Esophagus muscularis mucosa (tissue), 4 donors: ENCODE data around the gene HOXD9. TPM values are rescaled to one million over a fixed set of nuclear protein-coding genes. Genes with fewer than 3 reads are reported as not detected.

ENCODE experiments used
- DNase-seq: peaks from one replicate; pipeline ENCODE4 v3.0.0-alpha.2; 2017; ENCODE audit errors: extremely low spot score
- H3K27ac ChIP-seq, 4 donors: fragments of 200-600 bp; sonication (generic); replicated peaks in 1 of 4; 1 replicate in 3 of 4; 2 replicates in 1 of 4; pipeline ENCODE4 v1.5.1; 2016 to 2019; ENCODE audit warnings: mild to moderate bottlenecking in 1 of 4
- H3K27me3 ChIP-seq, 4 donors: fragments of 200-600 bp; sonication (generic); one replicate each; pipeline versions ENCODE4 v1.5.1 to v1.6.0; 2016 to 2019
- H3K36me3 ChIP-seq, 4 donors: fragments of 200-600 bp; sonication (generic); one replicate each; pipeline ENCODE4 v1.5.1; 2016 to 2019
- H3K4me1 ChIP-seq, 4 donors: fragments of 200-600 bp; sonication (generic); one replicate each; pipeline ENCODE4 v1.5.1; 2016 to 2019
- H3K4me3 ChIP-seq, 4 donors: fragments of 200-600 bp; sonication (generic); 1 replicate in 2 of 4; 2 replicates in 2 of 4; pipeline ENCODE4 v1.5.1; 2016 to 2019; ENCODE audit warnings: mild to moderate bottlenecking in 4 of 4, moderate library complexity in 1 of 4
- H3K9me3 ChIP-seq, 4 donors: fragments of 200-600 bp; sonication (generic); 1 replicate in 3 of 4; 2 replicates in 1 of 4; pipeline ENCODE4 v1.5.1; 2016 to 2019
- EP300 ChIP-seq: sonication (generic); formaldehyde crosslinking; IDR thresholded peaks from one replicate; pipeline ENCODE4 v1.6.1; 2017; ENCODE audit warnings: antibody characterized with exemption
- POLR2A ChIP-seq: fragments of 450-650 bp; IDR thresholded peaks from one replicate; pipeline ENCODE4 v1.6.1; 2017; ENCODE audit warnings: antibody characterized with exemption, moderate library complexity, mild to moderate bottlenecking, low read depth
- POLR2AphosphoS5 ChIP-seq, 2 donors: sonication (generic); formaldehyde crosslinking; IDR thresholded peaks; one replicate each; pipeline ENCODE4 v1.6.1; 2017; ENCODE audit warnings: antibody characterized with exemption in 2 of 2
- WGBS: methylation state at CpG from one replicate; pipeline ENCODE4 v1.1.5; 2018; 5-methylcytosine and 5-hydroxymethylcytosine counted together
- intact Hi-C: fragments of 100-400 bp; cut with DNase I; formaldehyde crosslinking; loops from one replicate; pipeline ENCODE4 v1.15.1; 2023
- total RNA-seq, 4 donors: library from RNA; depleted of rRNA; stranded (reverse); fragments of >200 nt; gene quantifications; one replicate each; pipeline versions ENCODE4 v1.1.0 to v1.2.1, GENCODE V29; 2016
- TF ChIP-seq, protein P1 (sequence below), 3 experiments: fragments of 200-600 bp in 2 of 3; fragments of 450-650 bp in 1 of 3; sonication (generic) in 2 of 3; IDR thresholded peaks; one replicate each; pipeline ENCODE4 v1.5.1; 2017 to 2019; ENCODE audit warnings: antibody characterized with exemption in 3 of 3, mild to moderate bottlenecking in 2 of 3, moderate library complexity in 1 of 3

Gene HOXD9
- total RNA-seq, 4 donors from 2014 or later, result 0.83 to 2.2 (median 0.99) TPM

DNA sequence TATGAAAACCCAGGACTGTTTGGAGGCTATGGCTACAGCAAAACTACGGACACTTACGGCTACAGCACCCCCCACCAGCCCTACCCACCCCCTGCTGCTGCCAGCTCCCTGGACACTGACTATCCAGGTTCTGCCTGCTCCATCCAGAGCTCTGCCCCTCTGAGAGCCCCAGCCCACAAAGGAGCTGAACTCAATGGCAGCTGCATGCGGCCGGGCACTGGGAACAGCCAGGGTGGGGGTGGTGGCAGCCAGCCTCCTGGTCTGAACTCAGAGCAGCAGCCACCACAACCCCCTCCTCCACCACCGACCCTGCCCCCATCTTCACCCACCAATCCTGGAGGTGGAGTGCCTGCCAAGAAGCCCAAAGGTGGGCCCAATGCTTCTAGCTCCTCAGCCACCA, 46.7 kb downstream of the HOXD9 start:
- intact Hi-C loops, result no loop called here
- TF ChIP-seq POLR2A, result no peak
- TF ChIP-seq EP300, result no peak
- TF ChIP-seq, protein P1, sequence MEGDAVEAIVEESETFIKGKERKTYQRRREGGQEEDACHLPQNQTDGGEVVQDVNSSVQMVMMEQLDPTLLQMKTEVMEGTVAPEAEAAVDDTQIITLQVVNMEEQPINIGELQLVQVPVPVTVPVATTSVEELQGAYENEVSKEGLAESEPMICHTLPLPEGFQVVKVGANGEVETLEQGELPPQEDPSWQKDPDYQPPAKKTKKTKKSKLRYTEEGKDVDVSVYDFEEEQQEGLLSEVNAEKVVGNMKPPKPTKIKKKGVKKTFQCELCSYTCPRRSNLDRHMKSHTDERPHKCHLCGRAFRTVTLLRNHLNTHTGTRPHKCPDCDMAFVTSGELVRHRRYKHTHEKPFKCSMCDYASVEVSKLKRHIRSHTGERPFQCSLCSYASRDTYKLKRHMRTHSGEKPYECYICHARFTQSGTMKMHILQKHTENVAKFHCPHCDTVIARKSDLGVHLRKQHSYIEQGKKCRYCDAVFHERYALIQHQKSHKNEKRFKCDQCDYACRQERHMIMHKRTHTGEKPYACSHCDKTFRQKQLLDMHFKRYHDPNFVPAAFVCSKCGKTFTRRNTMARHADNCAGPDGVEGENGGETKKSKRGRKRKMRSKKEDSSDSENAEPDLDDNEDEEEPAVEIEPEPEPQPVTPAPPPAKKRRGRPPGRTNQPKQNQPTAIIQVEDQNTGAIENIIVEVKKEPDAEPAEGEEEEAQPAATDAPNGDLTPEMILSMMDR (IDR thresholded peaks at IDR 0.05), result no peak
- TF ChIP-seq POLR2AphosphoS5 (IDR thresholded peaks at IDR 0.05), result no peak
- Histone ChIP-seq H3K27me3 (peaks cover 0 to 100% (median 57%) of the 10 kb centered on the region in 4 donors), H3K9me3 (peaks cover 0 to 5% (median 0%) of the 10 kb centered on the region in 4 donors), H3K4me3 (no peak overlapping the region), H3K36me3 (no peaks in the 10 kb centered on the region), H3K4me1 (peaks cover 0 to 29% (median 22%) of the 10 kb centered on the region in 4 donors), H3K27ac (no peak overlapping the region)
- 86% methylated on average over 1 of the region's 5 CpGs for WGBS
- no peak for DNase-seq

DNA sequence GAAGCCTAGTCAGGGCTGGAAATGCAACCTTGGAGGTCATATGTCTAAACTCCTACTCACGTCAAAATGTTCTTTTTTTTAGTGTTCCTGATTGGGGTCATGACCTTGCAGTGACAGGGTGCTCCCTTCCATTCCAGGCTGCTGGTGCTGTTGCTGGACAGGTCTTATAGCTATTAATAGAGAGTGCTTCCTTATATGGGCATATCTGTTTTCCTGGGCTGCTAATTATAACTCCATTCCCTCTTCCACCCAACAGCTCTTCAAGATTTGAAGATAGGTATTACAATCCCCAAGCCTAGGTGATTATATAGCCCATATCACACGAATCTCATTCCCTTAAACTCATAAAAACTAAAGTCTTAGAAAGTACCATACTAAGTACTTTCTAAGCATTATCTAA, 47.2 kb downstream of the HOXD9 start:
- Histone ChIP-seq H3K4me1 (peaks cover 0 to 28% (median 22%) of the 10 kb centered on the region in 4 donors), H3K36me3 (no peaks in the 10 kb centered on the region), H3K27ac (no peak overlapping the region), H3K9me3 (peaks cover 0 to under 1% (median 0%) of the 10 kb centered on the region in 4 donors), H3K27me3 (peaks cover 0 to 100% (median 59%) of the 10 kb centered on the region in 4 donors), H3K4me3 (no peak overlapping the region)
- no peak for TF ChIP-seq POLR2AphosphoS5 (IDR thresholded peaks at IDR 0.05)
- TF ChIP-seq, protein P1 (IDR thresholded peaks at IDR 0.05), result no peak
- no peak for TF ChIP-seq POLR2A
- no peak for TF ChIP-seq EP300
- intact Hi-C loops, result no loop called here
- DNase-seq, result no peak
- 55% methylated on average over 2 of the region's 2 CpGs for WGBS

DNA sequence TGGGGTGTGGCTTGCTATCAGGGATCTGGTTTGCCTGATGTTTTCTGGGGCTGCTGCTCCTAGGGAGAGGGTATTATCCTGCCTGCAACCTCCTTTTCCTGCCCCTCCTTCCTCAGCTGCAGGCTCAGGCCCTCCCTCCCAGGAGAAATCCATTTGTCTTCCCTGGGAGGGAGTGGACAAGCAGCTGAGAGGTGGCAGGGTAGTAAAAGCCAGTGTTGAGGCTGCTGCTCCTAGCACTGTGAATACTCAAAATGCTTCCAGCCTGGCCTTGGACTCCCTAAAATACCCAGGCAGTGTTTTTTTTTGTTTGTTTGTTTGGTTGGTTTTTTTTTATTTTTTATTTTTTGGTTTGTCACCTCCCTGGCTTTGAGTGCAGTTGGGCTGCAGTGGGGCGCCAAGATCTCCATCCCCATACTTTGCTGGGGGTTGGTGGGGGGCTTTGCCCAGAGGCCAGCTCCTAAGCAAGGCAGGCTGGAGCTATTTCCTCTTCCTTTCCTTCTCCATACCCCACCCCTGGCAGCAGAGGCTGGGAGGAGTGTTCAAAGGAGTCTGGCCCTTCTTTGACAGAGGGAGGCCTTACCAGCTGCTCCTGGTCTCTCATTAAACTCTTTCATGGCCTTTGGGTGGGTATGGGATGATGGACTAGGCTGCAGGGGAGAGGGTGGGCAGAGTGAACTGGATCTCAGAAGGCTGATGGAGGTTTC, 48.2 kb downstream of the HOXD9 start:
- H3K4me1 ChIP-seq, result peaks cover 0 to 27% (median 19%) of the 10 kb centered on the region in 4 donors
- intact Hi-C loops, result no loop called here
- no peak for DNase-seq
- WGBS, result 88% methylated on average over 1 of the region's 1 CpG
- H3K27ac ChIP-seq, result no peak overlapping the region
- H3K4me3 ChIP-seq, result no peak overlapping the region
- H3K36me3 ChIP-seq, result no peaks in the 10 kb centered on the region
- H3K9me3 ChIP-seq, result no peaks in the 10 kb centered on the region
- H3K27me3 ChIP-seq, result peaks cover 0 to 100% (median 58%) of the 10 kb centered on the region in 4 donors
- TF ChIP-seq EP300, result no peak
- TF ChIP-seq POLR2AphosphoS5 (IDR thresholded peaks at IDR 0.05), result no peak
- TF ChIP-seq, protein P1 (IDR thresholded peaks at IDR 0.05), result no peak
- no peak for TF ChIP-seq POLR2A

DNA sequence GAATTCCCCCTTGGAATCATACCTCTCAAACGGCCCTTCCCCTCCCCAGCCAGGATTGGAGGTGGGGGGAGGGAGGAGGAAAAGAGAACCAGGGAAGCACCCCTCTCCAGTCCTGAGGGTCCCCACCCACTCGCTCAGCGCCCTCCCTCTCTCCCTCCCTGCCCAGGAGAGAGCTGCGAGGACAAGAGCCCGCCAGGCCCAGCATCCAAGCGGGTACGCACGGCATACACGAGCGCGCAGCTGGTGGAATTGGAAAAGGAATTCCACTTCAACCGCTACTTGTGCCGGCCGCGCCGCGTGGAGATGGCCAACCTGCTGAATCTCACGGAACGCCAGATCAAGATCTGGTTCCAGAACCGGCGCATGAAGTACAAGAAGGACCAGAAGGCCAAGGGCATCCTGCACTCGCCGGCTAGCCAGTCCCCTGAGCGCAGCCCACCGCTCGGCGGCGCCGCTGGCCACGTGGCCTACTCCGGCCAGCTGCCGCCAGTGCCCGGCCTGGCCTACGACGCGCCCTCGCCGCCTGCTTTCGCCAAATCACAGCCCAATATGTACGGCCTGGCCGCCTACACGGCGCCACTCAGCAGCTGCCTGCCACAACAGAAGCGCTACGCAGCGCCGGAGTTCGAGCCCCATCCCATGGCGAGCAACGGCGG, 49.0 kb downstream of the HOXD9 start:
- Histone ChIP-seq H3K4me3 (peak overlapping the region in 2 of 4 donors; percentile 5 to 9), H3K36me3 (no peaks in the 10 kb centered on the region), H3K4me1 (peaks cover 0 to 27% (median 19%) of the 10 kb centered on the region in 4 donors), H3K27me3 (peaks cover 0 to 100% (median 56%) of the 10 kb centered on the region in 4 donors), H3K27ac (no peak overlapping the region), H3K9me3 (no peaks in the 10 kb centered on the region)
- intact Hi-C loops, result no loop called here
- TF ChIP-seq, protein P1 (IDR thresholded peaks at IDR 0.05), result no peak
- TF ChIP-seq POLR2A, result no peak
- TF ChIP-seq EP300, result no peak
- no peak for TF ChIP-seq POLR2AphosphoS5 (IDR thresholded peaks at IDR 0.05)
- 21% methylated on average over 25 of the region's 51 CpGs for WGBS
- no peak for DNase-seq
